PC-3 (cell line): ENCODE data around the gene SPR. TPM values are rescaled to one million over a fixed set of nuclear protein-coding genes. Genes with fewer than 3 reads are reported as not detected.

ENCODE experiments used
- ATAC-seq: fragments of 200-7000 bp; cut with Tn5 transposase; 2 replicates; pipeline ENCODE4 v1.9.1; 2020; ENCODE audit warnings: mild to moderate bottlenecking, moderate library complexity
- BruUV-seq: library from RNA; stranded (reverse); fragments of 400-500 nt; replicated peaks from 2 replicates; lab custom pipeline; 2021; lab: Mats Ljungman, UMichigan
- CTCF ChIA-PET: fragments of 300-600 bp; sonication (Branson Sonifier 250); formaldehyde crosslinking; loops from one replicate; lab custom pipeline; 2022; ENCODE audit warnings: antibody characterized with exemption; lab: Charles Lee
- POLR2A ChIA-PET: fragments of 300-600 bp; sonication (Branson Sonifier 250); formaldehyde crosslinking; loops from one replicate; lab custom pipeline; 2022; ENCODE audit warnings: antibody characterized with exemption; ENCODE audit not compliant: unreplicated experiment; lab: Charles Lee
- DNase-seq: peaks from one replicate; pipeline ENCODE4 v3.0.0-alpha.2; 2015
- H2AFZ ChIP-seq: fragments of 300-600 bp; sonication (generic); 2 replicates; pipeline ENCODE4 v1.6.0; 2016; ENCODE audit warnings: antibody characterized with exemption, low read length
- H3F3A ChIP-seq: fragments of 300-600 bp; sonication (generic); one replicate; pipeline ENCODE4 v1.6.0; 2017; ENCODE audit warnings: antibody characterized with exemption, low read length, control low read depth, mild to moderate bottlenecking; ENCODE audit not compliant: unreplicated experiment
- H3K27ac ChIP-seq: fragments of 300-600 bp; sonication (generic); 2 replicates; pipeline ENCODE4 v1.5.1; 2016; ENCODE audit warnings: mild to moderate bottlenecking, low read length
- H3K27me3 ChIP-seq: fragments of 300-600 bp; sonication (generic); 2 replicates; pipeline ENCODE4 v1.6.1; 2016; ENCODE audit warnings: low read length, mixed read lengths
- H3K36me3 ChIP-seq: fragments of 300-600 bp; sonication (generic); 2 replicates; pipeline ENCODE4 v1.6.1; 2016; ENCODE audit warnings: low read depth, mixed run types, low read length, mixed read lengths
- H3K4me1 ChIP-seq: fragments of 300-600 bp; sonication (generic); 2 replicates; pipeline ENCODE4 v1.5.1; 2016; ENCODE audit warnings: low read length; ENCODE audit not compliant: insufficient read depth
- H3K4me2 ChIP-seq: fragments of 300-600 bp; sonication (generic); 2 replicates; pipeline ENCODE4 v1.6.0; 2016; ENCODE audit warnings: low read length
- H3K4me3 ChIP-seq: fragments of 300-600 bp; sonication (generic); 2 replicates; pipeline ENCODE4 v1.5.1; 2016; ENCODE audit warnings: mild to moderate bottlenecking, low read length, mixed read lengths
- H3K79me2 ChIP-seq: fragments of 300-600 bp; sonication (generic); 2 replicates; pipeline ENCODE4 v1.6.1; 2017; ENCODE audit warnings: low read length, mixed read lengths
- H3K9ac ChIP-seq: fragments of 300-600 bp; sonication (generic); 2 replicates; pipeline ENCODE4 v1.6.0; 2016; ENCODE audit warnings: mild to moderate bottlenecking, low read length
- H3K9me2 ChIP-seq: fragments of 300-600 bp; sonication (generic); replicated peaks from 2 replicates; pipeline ENCODE4 v1.6.1; 2016; ENCODE audit warnings: mixed run types, low read length, mixed read lengths
- H3K9me3 ChIP-seq: fragments of 300-600 bp; sonication (generic); 2 replicates; pipeline ENCODE4 v1.6.1; 2016; ENCODE audit warnings: low read length, mixed read lengths
- H4K20me1 ChIP-seq: fragments of 300-600 bp; sonication (generic); 2 replicates; pipeline ENCODE4 v1.6.1; 2016; ENCODE audit warnings: low read length, mixed read lengths
- EZH2 ChIP-seq: fragments of 300-600 bp; sonication (generic); IDR thresholded peaks from one replicate; pipeline ENCODE4 v1.6.1; 2017; ENCODE audit warnings: antibody characterized with exemption, mild to moderate bottlenecking, low read length; ENCODE audit not compliant: unreplicated experiment
- EZH2phosphoT487 ChIP-seq: fragments of 300-600 bp; sonication (generic); IDR thresholded peaks from 2 replicates; pipeline ENCODE4 v1.6.1; 2018; ENCODE audit warnings: mild to moderate bottlenecking, antibody characterized with exemption, low read length, borderline replicate concordance
- intact Hi-C: fragments of 100-400 bp; cut with micrococcal nuclease; formaldehyde crosslinking; loops from 2 replicates; pipeline ENCODE4 v1.9.0; 2023
- total RNA-seq: library from RNA; depleted of rRNA; stranded (reverse); fragments of >200 nt; gene quantifications from 2 replicates; pipeline ENCODE4 v1.2.3, GENCODE V29; 2014
- TF ChIP-seq, protein P1 (sequence below): fragments of 300-600 bp; sonication (generic); conservative IDR thresholded peaks from 2 replicates; pipeline ENCODE4 v1.5.1; 2017; ENCODE audit warnings: antibody characterized with exemption, low read depth, mild to moderate bottlenecking, low read length

SPR gene
- total RNA-seq, 1 experiment from 2014 or later = 69.4 TPM

DNA sequence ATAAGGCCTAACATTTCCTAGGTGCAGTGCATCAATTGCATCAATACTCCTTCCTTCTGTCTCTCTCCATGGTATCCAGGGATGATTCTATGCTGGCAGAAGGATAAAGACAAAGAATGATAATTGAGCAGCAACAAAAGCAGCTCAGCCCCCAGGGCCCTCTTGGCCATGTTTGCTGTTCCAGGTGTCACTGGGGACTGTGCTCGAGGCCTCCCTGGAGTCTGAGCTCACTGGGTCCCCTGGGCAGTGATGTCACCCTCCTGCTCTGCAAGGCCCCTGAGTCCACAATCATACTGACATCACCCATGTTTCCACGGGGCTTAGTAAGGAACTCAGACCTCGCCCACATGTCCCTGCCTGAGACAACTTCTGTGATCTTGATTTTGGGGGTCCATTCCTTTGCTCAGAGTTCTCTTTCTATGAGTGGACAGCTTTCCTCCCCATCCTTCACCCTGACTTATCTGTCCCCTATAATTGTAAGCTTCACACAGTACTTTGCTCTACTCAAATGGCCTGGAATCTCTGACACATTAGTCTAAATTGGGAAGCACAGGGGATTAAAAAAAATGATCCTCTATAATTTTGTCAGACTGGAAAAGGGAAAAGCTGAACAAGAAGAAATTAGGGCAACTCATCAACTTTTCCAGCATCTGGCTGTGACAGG, 45.6 kb upstream of the SPR start:
- no peaks in the 10 kb centered on the region for H3K27me3 ChIP-seq
- no peaks in the 10 kb centered on the region for H4K20me1 ChIP-seq
- no peak overlapping the region for H3K9ac ChIP-seq
- no peaks in the 10 kb centered on the region for H3K36me3 ChIP-seq
- DNase-seq = no peak
- no peaks in the 10 kb centered on the region for H3K9me3 ChIP-seq
- H3K4me3 ChIP-seq = no peak overlapping the region
- no peak overlapping the region for H3K4me2 ChIP-seq
- H3K27ac ChIP-seq = no peak overlapping the region
- H3F3A ChIP-seq = no peaks in the 10 kb centered on the region
- ChIA-PET CTCF (no interaction called here), POLR2A (interaction anchor here (0.7 kb wide), 1 partner anchor 21 kb away, joined by 3 read pairs; no protein-coding TSS in a partner anchor)
- no peak for ATAC-seq
- H2AFZ ChIP-seq = no peak overlapping the region
- H3K4me1 ChIP-seq = no peaks in the 10 kb centered on the region
- H3K9me2 ChIP-seq = no peaks in the 10 kb centered on the region
- TF ChIP-seq EZH2 = no peak
- TF ChIP-seq EZH2phosphoT487 = no peak
- H3K79me2 ChIP-seq = no peaks in the 10 kb centered on the region
- intact Hi-C loops = no loop called here
- no TSS peak for BruUV-seq

DNA sequence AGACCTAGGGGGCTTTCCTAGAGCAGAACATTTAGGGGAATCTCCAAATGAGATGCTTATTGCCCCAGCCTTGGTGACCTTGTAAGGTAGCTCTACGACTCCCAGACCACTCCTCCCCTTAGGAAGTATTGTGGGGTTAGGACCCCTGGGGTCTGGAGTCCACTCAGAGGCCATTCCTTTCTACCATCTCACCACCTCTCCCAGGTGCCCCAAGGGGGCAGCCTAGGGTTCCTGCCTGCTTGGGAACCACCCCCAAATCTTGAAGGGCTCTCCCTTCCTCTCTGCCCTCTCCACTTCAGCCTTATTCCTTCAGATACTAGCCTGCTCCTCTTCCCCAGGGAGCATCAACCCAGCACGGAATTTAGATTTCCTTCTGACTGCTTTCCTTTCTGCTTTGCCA, 43.9 kb upstream of the SPR start:
- Histone ChIP-seq H3K27me3 (no peaks in the 10 kb centered on the region), H3K4me3 (no peak overlapping the region), H3K9ac (no peak overlapping the region), H2AFZ (no peak overlapping the region), H3K27ac (no peak overlapping the region), H3K36me3 (no peaks in the 10 kb centered on the region), H3K9me3 (no peaks in the 10 kb centered on the region), H3K9me2 (no peaks in the 10 kb centered on the region), H3K79me2 (no peaks in the 10 kb centered on the region), H3K4me2 (no peak overlapping the region), H3F3A (no peaks in the 10 kb centered on the region), H3K4me1 (no peaks in the 10 kb centered on the region), H4K20me1 (no peaks in the 10 kb centered on the region)
- TF ChIP-seq EZH2 (no peak), EZH2phosphoT487 (no peak)
- TF ChIP-seq, protein P1, sequence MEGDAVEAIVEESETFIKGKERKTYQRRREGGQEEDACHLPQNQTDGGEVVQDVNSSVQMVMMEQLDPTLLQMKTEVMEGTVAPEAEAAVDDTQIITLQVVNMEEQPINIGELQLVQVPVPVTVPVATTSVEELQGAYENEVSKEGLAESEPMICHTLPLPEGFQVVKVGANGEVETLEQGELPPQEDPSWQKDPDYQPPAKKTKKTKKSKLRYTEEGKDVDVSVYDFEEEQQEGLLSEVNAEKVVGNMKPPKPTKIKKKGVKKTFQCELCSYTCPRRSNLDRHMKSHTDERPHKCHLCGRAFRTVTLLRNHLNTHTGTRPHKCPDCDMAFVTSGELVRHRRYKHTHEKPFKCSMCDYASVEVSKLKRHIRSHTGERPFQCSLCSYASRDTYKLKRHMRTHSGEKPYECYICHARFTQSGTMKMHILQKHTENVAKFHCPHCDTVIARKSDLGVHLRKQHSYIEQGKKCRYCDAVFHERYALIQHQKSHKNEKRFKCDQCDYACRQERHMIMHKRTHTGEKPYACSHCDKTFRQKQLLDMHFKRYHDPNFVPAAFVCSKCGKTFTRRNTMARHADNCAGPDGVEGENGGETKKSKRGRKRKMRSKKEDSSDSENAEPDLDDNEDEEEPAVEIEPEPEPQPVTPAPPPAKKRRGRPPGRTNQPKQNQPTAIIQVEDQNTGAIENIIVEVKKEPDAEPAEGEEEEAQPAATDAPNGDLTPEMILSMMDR = no peak
- DNase-seq = no peak
- no TSS peak for BruUV-seq
- intact Hi-C loops = no loop called here
- ChIA-PET POLR2A (no interaction called here), CTCF (no interaction called here)
- no peak for ATAC-seq

DNA sequence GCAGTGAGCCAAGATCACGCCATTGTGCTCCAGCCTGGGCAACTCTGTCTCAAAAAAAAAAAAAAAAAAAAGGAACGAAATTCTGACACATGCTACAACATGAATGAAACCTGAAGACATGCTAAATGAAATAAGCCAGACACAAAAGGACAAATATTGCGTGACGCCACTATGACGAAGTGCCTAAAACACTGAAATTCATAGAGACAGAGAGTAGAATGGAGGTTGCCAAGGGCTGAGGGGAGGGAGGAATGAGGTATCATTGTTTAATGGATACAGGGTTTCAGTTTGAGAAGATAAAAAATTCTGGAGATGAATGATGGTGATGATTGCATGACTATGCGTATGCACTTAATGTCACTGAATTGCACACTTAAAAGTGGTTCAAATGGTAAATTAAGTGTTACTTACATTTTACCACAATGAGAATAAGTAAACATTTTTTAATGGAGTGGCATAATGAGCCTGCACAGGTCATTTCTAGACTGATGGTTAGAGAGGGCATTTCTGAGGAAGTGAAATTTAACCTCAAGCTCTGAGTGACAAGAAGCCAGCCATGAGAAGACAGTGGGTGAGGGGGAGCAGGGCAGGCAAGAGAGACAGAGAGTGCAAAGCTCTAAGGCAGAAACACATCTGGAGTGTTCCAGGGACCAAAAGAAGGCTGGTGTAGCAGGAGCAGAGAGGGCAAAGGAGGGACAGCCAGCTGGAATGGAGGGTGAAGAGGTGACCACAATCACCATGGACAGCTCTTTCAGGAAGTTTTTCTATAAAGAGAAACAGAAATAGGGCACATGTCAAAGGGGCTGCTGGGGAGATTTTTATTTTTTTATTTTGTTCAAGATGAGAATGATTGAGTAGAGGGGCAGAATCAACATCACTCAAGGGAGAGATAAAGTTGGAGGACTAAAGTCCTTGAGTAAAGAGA, 40.8 kb upstream of the SPR start:
- Histone ChIP-seq H3K4me3 (no peak overlapping the region), H3K79me2 (no peaks in the 10 kb centered on the region), H3K27me3 (peaks cover 12% of the 10 kb centered on the region; the same call in 1 of the 2 replicates), H3F3A (no peaks in the 10 kb centered on the region), H3K27ac (no peak overlapping the region), H3K9ac (no peak overlapping the region), H3K9me2 (no peaks in the 10 kb centered on the region), H3K4me1 (no peaks in the 10 kb centered on the region), H3K4me2 (no peak overlapping the region), H3K36me3 (no peaks in the 10 kb centered on the region), H3K9me3 (no peaks in the 10 kb centered on the region), H4K20me1 (no peaks in the 10 kb centered on the region), H2AFZ (no peak overlapping the region)
- TF ChIP-seq EZH2 (no peak), EZH2phosphoT487 (no peak)
- TF ChIP-seq, protein P1 = no peak
- CTCF ChIA-PET = interaction anchor here (0.6 kb wide), 1 partner anchor 48 kb away, joined by 5 read pairs; no protein-coding TSS in a partner anchor
- BruUV-seq = no TSS peak
- intact Hi-C loops = no loop called here
- ATAC-seq = no peak
- POLR2A ChIA-PET = no interaction called here
- DNase-seq = no peak
